ENCODE measurements around the gene TGFBRAP1. TPM values are rescaled to one million over a fixed set of nuclear protein-coding genes. Genes with fewer than 3 reads are reported as not detected.

TGFBRAP1 gene
- total and polyA plus RNA-seq, 2 donors: 12.1 to 13.9 TPM

- Histone ChIP-seq H3K27ac (ENCODE audit: low read depth) (no peak overlapping the region), H3K4me1 (ENCODE audit: insufficient read depth) (peaks cover 4% of the 10 kb centered on the region), H3K4me3 (ENCODE audit: low read depth, low read length) (no peak overlapping the region), H3K36me3 (ENCODE audit: insufficient read depth) (peaks cover 2% of the 10 kb centered on the region)
- DNase-seq (ENCODE audit: extremely low spot score): peak; percentile 76
- 45% methylated on average over 30 of the region's 30 CpGs for WGBS
Measured at GRCh38 chr2:105369777-105370690, 40.5 kb upstream of the TGFBRAP1 start.

GRCh38 chr2:105368759-105369408, 39.3 kb upstream of the TGFBRAP1 start:
- H3K4me1 ChIP-seq (ENCODE audit: insufficient read depth): peaks cover 2% of the 10 kb centered on the region
- no peak overlapping the region for H3K4me3 ChIP-seq (ENCODE audit: low read depth, low read length)
- DNase-seq (ENCODE audit: extremely low spot score): no peak
- peaks cover 2% of the 10 kb centered on the region for H3K36me3 ChIP-seq (ENCODE audit: insufficient read depth)
- no peak overlapping the region for H3K27ac ChIP-seq (ENCODE audit: low read depth)
- WGBS: 56% methylated on average over 8 of the region's 8 CpGs

- 64% methylated on average over 3 of the region's 3 CpGs for WGBS
- H3K4me1 ChIP-seq (ENCODE audit: insufficient read depth): peaks cover 2% of the 10 kb centered on the region
- DNase-seq (ENCODE audit: extremely low spot score): no peak
- H3K27ac ChIP-seq (ENCODE audit: low read depth): no peak overlapping the region
- H3K4me3 ChIP-seq (ENCODE audit: low read depth, low read length): no peak overlapping the region
- H3K36me3 ChIP-seq (ENCODE audit: insufficient read depth): peaks cover 2% of the 10 kb centered on the region
Measured at GRCh38 chr2:105365206-105365605, 35.7 kb upstream of the TGFBRAP1 start.

GRCh38 chr2:105364436-105365139, 35.1 kb upstream of the TGFBRAP1 start:
- Histone ChIP-seq H3K27ac (ENCODE audit: low read depth) (no peak overlapping the region), H3K4me1 (ENCODE audit: insufficient read depth) (peaks cover 2% of the 10 kb centered on the region), H3K36me3 (ENCODE audit: insufficient read depth) (peaks cover 2% of the 10 kb centered on the region), H3K4me3 (ENCODE audit: low read depth, low read length) (no peak overlapping the region)
- DNase-seq (ENCODE audit: extremely low spot score): no peak
- 64% methylated on average over 5 of the region's 5 CpGs for WGBS

- WGBS: 52% methylated on average over 15 of the region's 15 CpGs
- no peak overlapping the region for H3K4me3 ChIP-seq (ENCODE audit: low read depth, low read length)
- no peak overlapping the region for H3K27ac ChIP-seq (ENCODE audit: low read depth)
- no peak for DNase-seq (ENCODE audit: extremely low spot score)
- H3K36me3 ChIP-seq (ENCODE audit: insufficient read depth): peaks cover 2% of the 10 kb centered on the region
- H3K4me1 ChIP-seq (ENCODE audit: insufficient read depth): no peaks in the 10 kb centered on the region
Measured at GRCh38 chr2:105362862-105363591, 33.5 kb upstream of the TGFBRAP1 start.

GRCh38 chr2:105361102-105361889, 31.8 kb upstream of the TGFBRAP1 start:
- 62% methylated on average over 11 of the region's 11 CpGs for WGBS
- no peaks in the 10 kb centered on the region for H3K36me3 ChIP-seq (ENCODE audit: insufficient read depth)
- H3K4me1 ChIP-seq (ENCODE audit: insufficient read depth): no peaks in the 10 kb centered on the region
- no peak overlapping the region for H3K4me3 ChIP-seq (ENCODE audit: low read depth, low read length)
- no peak overlapping the region for H3K27ac ChIP-seq (ENCODE audit: low read depth)
- no peak for DNase-seq (ENCODE audit: extremely low spot score)

GRCh38 chr2:105358593-105358992, 29.1 kb upstream of the TGFBRAP1 start:
- no peak for DNase-seq (ENCODE audit: extremely low spot score)
- H3K27ac ChIP-seq (ENCODE audit: low read depth): no peak overlapping the region
- peaks cover 2% of the 10 kb centered on the region for H3K36me3 ChIP-seq (ENCODE audit: insufficient read depth)
- 72% methylated on average over 6 of the region's 6 CpGs for WGBS
- H3K4me3 ChIP-seq (ENCODE audit: low read depth, low read length): no peak overlapping the region
- no peaks in the 10 kb centered on the region for H3K4me1 ChIP-seq (ENCODE audit: insufficient read depth)

- Histone ChIP-seq H3K4me3 (ENCODE audit: low read depth, low read length) (no peak overlapping the region), H3K27ac (ENCODE audit: low read depth) (no peak overlapping the region), H3K4me1 (ENCODE audit: insufficient read depth) (no peaks in the 10 kb centered on the region), H3K36me3 (ENCODE audit: insufficient read depth) (peaks cover 2% of the 10 kb centered on the region)
- no peak for DNase-seq (ENCODE audit: extremely low spot score)
- WGBS: 99% methylated on average over 1 of the region's 1 CpG
Measured at GRCh38 chr2:105357122-105357521, 27.6 kb upstream of the TGFBRAP1 start.

- DNase-seq (ENCODE audit: extremely low spot score): no peak
- Histone ChIP-seq H3K4me3 (ENCODE audit: low read depth, low read length) (no peak overlapping the region), H3K27ac (ENCODE audit: low read depth) (no peak overlapping the region), H3K36me3 (ENCODE audit: insufficient read depth) (peaks cover 6% of the 10 kb centered on the region), H3K4me1 (ENCODE audit: insufficient read depth) (no peaks in the 10 kb centered on the region)
- WGBS: 68% methylated on average over 4 of the region's 4 CpGs
Measured at GRCh38 chr2:105344704-105345345, 15.3 kb upstream of the TGFBRAP1 start.

- H3K27ac ChIP-seq (ENCODE audit: low read depth): no peak overlapping the region
- 84% methylated on average over 4 of the region's 4 CpGs for WGBS
- H3K36me3 ChIP-seq (ENCODE audit: insufficient read depth): peaks cover 2% of the 10 kb centered on the region
- no peak for DNase-seq (ENCODE audit: extremely low spot score)
- H3K4me3 ChIP-seq (ENCODE audit: low read depth, low read length): no peak overlapping the region
- peaks cover 2% of the 10 kb centered on the region for H3K4me1 ChIP-seq (ENCODE audit: insufficient read depth)
Measured at GRCh38 chr2:105339414-105339813, 9.9 kb upstream of the TGFBRAP1 start.

- Histone ChIP-seq H3K4me1 (ENCODE audit: insufficient read depth) (peaks cover 2% of the 10 kb centered on the region), H3K4me3 (ENCODE audit: low read depth, low read length) (peak overlapping the region; percentile 92), H3K27ac (ENCODE audit: low read depth) (peak overlapping the region; percentile 89), H3K36me3 (ENCODE audit: insufficient read depth) (peaks cover 2% of the 10 kb centered on the region)
- DNase-seq (ENCODE audit: extremely low spot score): no peak
- 6% methylated on average over 5 of the region's 5 CpGs for WGBS
Measured at GRCh38 chr2:105338020-105338385, 8.5 kb upstream of the TGFBRAP1 start.

Measured in urinary bladder (tissue), 4 donors.